Chondrocyte (in vitro differentiated cells): Measurements from ENCODE around the gene MPDZ. TPM values are rescaled to one million over a fixed set of nuclear protein-coding genes. Genes with fewer than 3 reads are reported as not detected.

ENCODE experiments used
- DNase-seq: peaks from one replicate; pipeline ENCODE4 v3.0.0; 2021; ENCODE audit warnings: mixed read lengths, low spot score
- H3K27ac Mint-ChIP-seq: one replicate; pipeline ENCODE4 v1.8.0; 2021; ENCODE audit warnings: mild to moderate bottlenecking, moderate library complexity, mixed read lengths; ENCODE audit not compliant: unreplicated experiment
- H3K27me3 Mint-ChIP-seq: 2 replicates; pipeline ENCODE4 v1.8.0; 2021; ENCODE audit warnings: low read depth, mixed read lengths
- H3K36me3 Mint-ChIP-seq: 2 replicates; pipeline ENCODE4 v1.8.0; 2021; ENCODE audit warnings: low read depth, mixed read lengths
- H3K4me1 Mint-ChIP-seq: 2 replicates; pipeline ENCODE4 v1.8.0; 2021; ENCODE audit warnings: low read depth, mild to moderate bottlenecking, mixed read lengths
- H3K4me3 Mint-ChIP-seq: one replicate; pipeline ENCODE4 v1.8.0; 2021; ENCODE audit warnings: mild to moderate bottlenecking, moderate library complexity, mixed read lengths; ENCODE audit not compliant: unreplicated experiment
- H3K9me3 Mint-ChIP-seq: 2 replicates; pipeline ENCODE4 v1.8.0; 2021; ENCODE audit warnings: low read depth, mixed read lengths
- total RNA-seq: library from RNA; stranded (reverse); gene quantifications from 3 replicates; pipeline ENCODE4 v1.2.1, GENCODE V29; 2021
- TF ChIP-seq, protein P1 (sequence below): fragments of 200-600 bp; sonication (generic); IDR thresholded peaks from 2 replicates; pipeline ENCODE4 v1.5.0; 2021; ENCODE audit warnings: antibody characterized with exemption, mild to moderate bottlenecking, moderate library complexity

The MPDZ gene
- total RNA-seq, 1 donor from 2014 or later: 42.5 TPM

DNA sequence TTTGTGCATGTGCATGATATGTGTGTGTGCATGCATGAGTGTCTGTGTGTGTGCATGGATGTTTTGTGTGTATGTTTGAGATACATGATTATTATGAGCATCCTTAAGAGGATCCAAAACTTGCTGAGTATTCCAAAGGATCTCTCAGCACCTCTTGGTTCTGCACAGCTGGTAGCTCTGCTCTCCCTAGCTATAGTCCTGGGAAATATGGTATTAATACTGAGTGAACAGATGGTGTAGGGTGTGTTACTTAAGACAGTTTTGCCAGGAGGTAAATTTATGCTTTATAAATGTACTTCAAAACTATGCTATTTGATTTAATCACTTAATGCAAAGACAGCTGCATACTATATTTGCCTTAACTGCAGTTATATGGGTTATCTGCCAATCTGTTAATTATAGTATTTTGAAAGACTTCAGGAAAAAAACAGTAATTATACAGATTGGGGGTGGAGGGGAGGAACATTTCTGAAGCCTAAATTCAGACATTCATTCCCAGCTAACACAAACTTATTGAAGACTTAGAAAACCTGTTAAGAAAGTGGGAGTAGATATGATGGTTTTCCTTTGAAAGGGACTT, 215.5 kb downstream of the MPDZ start:
- Mint-ChIP-seq H3K27ac (no peak overlapping the region), H3K27me3 (peaks cover 1% of the 10 kb centered on the region), H3K9me3 (peaks cover 3% of the 10 kb centered on the region), H3K4me1 (no peaks in the 10 kb centered on the region), H3K4me3 (no peak overlapping the region), H3K36me3 (no peaks in the 10 kb centered on the region)
- no peak for DNase-seq
- TF ChIP-seq, protein P1, sequence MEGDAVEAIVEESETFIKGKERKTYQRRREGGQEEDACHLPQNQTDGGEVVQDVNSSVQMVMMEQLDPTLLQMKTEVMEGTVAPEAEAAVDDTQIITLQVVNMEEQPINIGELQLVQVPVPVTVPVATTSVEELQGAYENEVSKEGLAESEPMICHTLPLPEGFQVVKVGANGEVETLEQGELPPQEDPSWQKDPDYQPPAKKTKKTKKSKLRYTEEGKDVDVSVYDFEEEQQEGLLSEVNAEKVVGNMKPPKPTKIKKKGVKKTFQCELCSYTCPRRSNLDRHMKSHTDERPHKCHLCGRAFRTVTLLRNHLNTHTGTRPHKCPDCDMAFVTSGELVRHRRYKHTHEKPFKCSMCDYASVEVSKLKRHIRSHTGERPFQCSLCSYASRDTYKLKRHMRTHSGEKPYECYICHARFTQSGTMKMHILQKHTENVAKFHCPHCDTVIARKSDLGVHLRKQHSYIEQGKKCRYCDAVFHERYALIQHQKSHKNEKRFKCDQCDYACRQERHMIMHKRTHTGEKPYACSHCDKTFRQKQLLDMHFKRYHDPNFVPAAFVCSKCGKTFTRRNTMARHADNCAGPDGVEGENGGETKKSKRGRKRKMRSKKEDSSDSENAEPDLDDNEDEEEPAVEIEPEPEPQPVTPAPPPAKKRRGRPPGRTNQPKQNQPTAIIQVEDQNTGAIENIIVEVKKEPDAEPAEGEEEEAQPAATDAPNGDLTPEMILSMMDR: no peak

DNA sequence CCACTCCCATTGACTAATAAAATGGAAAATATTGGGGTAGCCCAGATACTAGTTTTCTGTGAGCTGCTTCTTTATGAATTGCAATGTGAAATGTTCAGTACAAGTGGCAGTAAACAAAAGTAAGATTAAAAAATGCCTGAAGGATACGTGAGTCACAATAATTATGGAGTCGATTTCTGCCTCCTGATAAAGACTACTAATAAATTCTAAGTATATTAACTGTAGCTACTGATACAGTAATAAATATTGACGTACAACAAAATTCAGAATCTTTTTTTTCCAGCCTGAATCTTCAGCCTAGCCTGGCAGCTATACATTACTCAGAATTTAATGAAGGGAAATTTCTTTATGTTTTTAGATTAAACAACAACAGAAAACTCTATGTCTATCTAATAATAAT, 218.1 kb downstream of the MPDZ start:
- Mint-ChIP-seq H3K9me3 (no peaks in the 10 kb centered on the region), H3K27me3 (peaks cover 1% of the 10 kb centered on the region), H3K4me3 (no peak overlapping the region), H3K36me3 (no peaks in the 10 kb centered on the region), H3K4me1 (no peaks in the 10 kb centered on the region), H3K27ac (no peak overlapping the region)
- DNase-seq: no peak
- TF ChIP-seq, protein P1: no peak
